Trophoblast cell (in vitro differentiated cells and primary cell): ENCODE data around the gene FOXM1. TPM values are rescaled to one million over a fixed set of nuclear protein-coding genes. Genes with fewer than 3 reads are reported as not detected.
A peak's percentile ranks its signal among the peaks of the same experiment; 100 is the strongest.

ENCODE experiments used
- DNase-seq, 2 donors: peaks; one replicate each; pipeline ENCODE4 v3.0.0-alpha.2; 2016
- H2AFZ ChIP-seq: 2 replicates; pipeline ENCODE4 v1.6.1; 2013; ENCODE audit warnings: low read length, moderate library complexity, mild to moderate bottlenecking; ENCODE audit not compliant: insufficient read depth, poor library complexity
- H2AK5ac ChIP-seq: 2 replicates; pipeline ENCODE4 v1.6.1; 2013; ENCODE audit warnings: mild to moderate bottlenecking, low read length
- H2BK120ac ChIP-seq: 2 replicates; pipeline ENCODE4 v1.6.1; 2013; ENCODE audit warnings: low read length, mild to moderate bottlenecking, moderate library complexity; ENCODE audit not compliant: insufficient read depth, poor library complexity
- H2BK12ac ChIP-seq: 2 replicates; pipeline ENCODE4 v1.6.1; 2013; ENCODE audit warnings: mild to moderate bottlenecking, low read length, moderate library complexity
- H2BK5ac ChIP-seq: 2 replicates; pipeline ENCODE4 v1.6.1; 2013; ENCODE audit warnings: low read length, low read depth, moderate library complexity, mild to moderate bottlenecking; ENCODE audit not compliant: poor library complexity
- H3K14ac ChIP-seq: 2 replicates; pipeline ENCODE4 v1.6.1; 2013; ENCODE audit warnings: mild to moderate bottlenecking, low read length
- H3K18ac ChIP-seq: 2 replicates; pipeline ENCODE4 v1.6.1; 2013; ENCODE audit warnings: mild to moderate bottlenecking, low read length
- H3K23ac ChIP-seq: 2 replicates; pipeline ENCODE4 v1.6.1; 2013; ENCODE audit warnings: low read length
- H3K27ac ChIP-seq: 2 replicates; pipeline ENCODE4 v1.5.1; 2013; ENCODE audit warnings: low read depth, mild to moderate bottlenecking, inconsistent platforms, low read length, moderate library complexity
- H3K27me3 ChIP-seq: 2 replicates; pipeline ENCODE4 v1.6.1; 2013; ENCODE audit warnings: inconsistent platforms, mild to moderate bottlenecking, low read length, moderate library complexity; ENCODE audit not compliant: insufficient read depth
- H3K36me3 ChIP-seq, 2 experiments: 1 replicate in 1 of 2; 2 replicates in 1 of 2; pipeline ENCODE4 v1.6.1; 2013; ENCODE audit warnings: low read length in 2 of 2, mild to moderate bottlenecking in 2 of 2, moderate library complexity in 1 of 2; ENCODE audit not compliant: insufficient read depth in 2 of 2, control insufficient read depth in 1 of 2
- H3K4ac ChIP-seq: 2 replicates; pipeline ENCODE4 v1.6.1; 2013; ENCODE audit warnings: low read depth, mild to moderate bottlenecking, low read length, moderate library complexity
- H3K4me1 ChIP-seq, 2 experiments: 1 replicate in 1 of 2; 2 replicates in 1 of 2; pipeline ENCODE4 v1.6.1; 2013; ENCODE audit warnings: low read length in 2 of 2, mild to moderate bottlenecking in 2 of 2, moderate library complexity in 1 of 2; ENCODE audit not compliant: insufficient read depth in 2 of 2, control insufficient read depth in 1 of 2
- H3K4me2 ChIP-seq: 2 replicates; pipeline ENCODE4 v1.6.1; 2013; ENCODE audit warnings: inconsistent platforms, mild to moderate bottlenecking, low read length, moderate library complexity
- H3K4me3 ChIP-seq: 2 replicates; pipeline ENCODE4 v1.5.1; 2013; ENCODE audit warnings: mild to moderate bottlenecking, low read depth, low read length, inconsistent platforms
- H3K79me1 ChIP-seq: one replicate; pipeline ENCODE4 v1.6.1; 2013; ENCODE audit warnings: low read length
- H3K79me2 ChIP-seq: 2 replicates; pipeline ENCODE4 v1.6.1; 2013; ENCODE audit warnings: low read length, mild to moderate bottlenecking; ENCODE audit not compliant: control insufficient read depth, insufficient read depth, poor library complexity
- H3K9ac ChIP-seq: 2 replicates; pipeline ENCODE4 v1.6.1; 2013; ENCODE audit warnings: mild to moderate bottlenecking, low read length
- H3K9me3 ChIP-seq: 2 replicates; pipeline ENCODE4 v1.6.1; 2013; ENCODE audit warnings: low read depth, mild to moderate bottlenecking, control low read depth, inconsistent platforms, low read length; ENCODE audit not compliant: insufficient read depth
- H4K12ac ChIP-seq: 2 replicates; pipeline ENCODE4 v1.6.1; 2013; ENCODE audit warnings: low read depth, mild to moderate bottlenecking, low read length, moderate library complexity
- H4K8ac ChIP-seq: 2 replicates; pipeline ENCODE4 v1.6.1; 2013; ENCODE audit warnings: low read depth, mild to moderate bottlenecking, low read length, moderate library complexity
- H4K91ac ChIP-seq: one replicate; pipeline ENCODE4 v1.6.1; 2013; ENCODE audit warnings: low read depth, mild to moderate bottlenecking, low read length, moderate library complexity
- WGBS: extraction: QIAGEN DNeasy Blood & Tissue Kit; methylation state at CpG from one replicate; pipeline ENCODE4 v1.1.7; 2013; ENCODE audit warnings: missing lambda C conversion rate; ENCODE audit not compliant: insufficient read length, insufficient coverage; ENCODE audit errors: extremely low coverage; 5-methylcytosine and 5-hydroxymethylcytosine counted together
- polyA plus RNA-seq: library from polyadenylated mRNA; stranded (reverse); fragments of 200-250 nt; gene quantifications from 2 replicates; pipeline ENCODE4 v1.2.3, GENCODE V29; 2013

The FOXM1 gene
- 46.7 and 54.4 TPM in 2 replicates for polyA plus RNA-seq

GRCh38 chr12:2877047-2877952, at the start of gene FOXM1, which contains the start of gene RHNO1:
Gene FOXM1 (minus strand): TSS chr12:2877174. CDS start chr12:2874478, 2,696 bp downstream.
Gene RHNO1 (plus strand): TSS chr12:2877223. CDS start chr12:2885367, 8,144 bp downstream.
- DNase-seq: peak; percentile 86 to 93
- peaks cover 5 to 9% of the 10 kb centered on the region in 2 experiments for H3K4me1 ChIP-seq
- H2AK5ac ChIP-seq: peak within 1 kb of the TSS; percentile 84
- H3K9me3 ChIP-seq: no peaks in the 10 kb centered on the region
- peak within 1 kb of the TSS; percentile 88 for H4K91ac ChIP-seq
- H3K4ac ChIP-seq: peak within 1 kb of the TSS; percentile 95
- peak within 1 kb of the TSS; percentile 92 for H2BK5ac ChIP-seq
- peak within 1 kb of the TSS; percentile 96 for H3K18ac ChIP-seq
- no peak within 1 kb of the TSS for H2BK12ac ChIP-seq
- no peak within 1 kb of the TSS for H3K23ac ChIP-seq
- H3K9ac ChIP-seq: peak within 1 kb of the TSS; percentile 99
- H3K79me2 ChIP-seq: peaks cover 13% of the 10 kb centered on the region
- peak within 1 kb of the TSS; percentile 94 for H3K4me2 ChIP-seq
- H3K27me3 ChIP-seq: no peaks in the 10 kb centered on the region
- H2BK120ac ChIP-seq: peak within 1 kb of the TSS; percentile 92
- peak within 1 kb of the TSS; percentile 98 for H3K4me3 ChIP-seq
- H4K8ac ChIP-seq: peak within 1 kb of the TSS; percentile 92
- H2AFZ ChIP-seq: peak within 1 kb of the TSS; percentile 77
- peak within 1 kb of the TSS; percentile 74 for H3K27ac ChIP-seq
- peaks cover 12 to 14% of the 10 kb centered on the region in 2 experiments for H3K36me3 ChIP-seq
- peak within 1 kb of the TSS; percentile 90 for H4K12ac ChIP-seq
- peak within 1 kb of the TSS; percentile 93 for H3K14ac ChIP-seq
- WGBS: no CpG with 5 or more reads among the region's 70 CpGs
- H3K79me1 ChIP-seq: peaks cover 12% of the 10 kb centered on the region

GRCh38 chr12:2925322-2925995, 48.5 kb upstream of the FOXM1 start:
- Histone ChIP-seq H3K9ac (no peak overlapping the region), H3K79me1 (no peaks in the 10 kb centered on the region), H4K8ac (no peak overlapping the region), H2AK5ac (no peak overlapping the region), H3K14ac (no peak overlapping the region), H3K27ac (no peak overlapping the region), H3K18ac (no peak overlapping the region), H4K91ac (no peak overlapping the region), H3K9me3 (no peaks in the 10 kb centered on the region), H3K79me2 (no peaks in the 10 kb centered on the region), H4K12ac (no peak overlapping the region), H3K23ac (no peak overlapping the region), H2BK12ac (no peak overlapping the region), H3K4me1 (no peaks in the 10 kb centered on the region), H2AFZ (no peak overlapping the region), H3K4me2 (no peak overlapping the region), H2BK5ac (no peak overlapping the region), H3K36me3 (peaks cover 7 to 19% of the 10 kb centered on the region in 2 experiments), H3K4ac (no peak overlapping the region), H2BK120ac (no peak overlapping the region), H3K27me3 (no peaks in the 10 kb centered on the region), H3K4me3 (no peak overlapping the region)
- no CpG with 5 or more reads among the region's 6 CpGs for WGBS
- no peak for DNase-seq

GRCh38 chr12:2924019-2924418, 47.0 kb upstream of the FOXM1 start:
- Histone ChIP-seq H3K14ac (no peak overlapping the region), H3K79me2 (no peaks in the 10 kb centered on the region), H4K8ac (no peak overlapping the region), H4K12ac (no peak overlapping the region), H3K4me2 (no peak overlapping the region), H3K27ac (no peak overlapping the region), H3K79me1 (no peaks in the 10 kb centered on the region), H3K36me3 (peaks cover 9 to 19% of the 10 kb centered on the region in 2 experiments), H4K91ac (no peak overlapping the region), H3K4ac (no peak overlapping the region), H2BK120ac (no peak overlapping the region), H3K27me3 (no peaks in the 10 kb centered on the region), H3K4me3 (no peak overlapping the region), H3K18ac (no peak overlapping the region), H3K9me3 (no peaks in the 10 kb centered on the region), H3K4me1 (no peaks in the 10 kb centered on the region), H2BK12ac (no peak overlapping the region), H2AK5ac (no peak overlapping the region), H2BK5ac (no peak overlapping the region), H3K23ac (no peak overlapping the region), H2AFZ (no peak overlapping the region), H3K9ac (no peak overlapping the region)
- no CpG with 5 or more reads among the region's 3 CpGs for WGBS
- DNase-seq: no peak

- Histone ChIP-seq H4K8ac (no peak overlapping the region), H2AK5ac (no peak overlapping the region), H3K4me1 (no peaks in the 10 kb centered on the region), H4K91ac (no peak overlapping the region), H3K36me3 (peaks cover 11 to 19% of the 10 kb centered on the region in 2 experiments), H2BK5ac (no peak overlapping the region), H3K27me3 (no peaks in the 10 kb centered on the region), H3K4me2 (no peak overlapping the region), H3K9ac (no peak overlapping the region), H3K79me1 (no peaks in the 10 kb centered on the region), H2BK120ac (no peak overlapping the region), H3K4me3 (no peak overlapping the region), H3K79me2 (no peaks in the 10 kb centered on the region), H3K9me3 (no peaks in the 10 kb centered on the region), H3K18ac (no peak overlapping the region), H3K4ac (no peak overlapping the region), H2AFZ (no peak overlapping the region), H3K14ac (no peak overlapping the region), H2BK12ac (no peak overlapping the region), H3K23ac (no peak overlapping the region), H4K12ac (no peak overlapping the region), H3K27ac (no peak overlapping the region)
- no CpG with 5 or more reads among the region's 9 CpGs for WGBS
- DNase-seq: no peak
These were observed 46.1 kb upstream of the FOXM1 start for GRCh38 chr12:2923057-2923456.
